Osteoblast (primary cell): ENCODE results near the gene PPM1K. TPM values are rescaled to one million over a fixed set of nuclear protein-coding genes. Genes with fewer than 3 reads are reported as not detected.

Source experiments
- DNase-seq: peaks from one replicate; pipeline ENCODE4 v3.0.0; 2011; ENCODE audit warnings: low spot score, mixed read lengths; ENCODE audit not compliant: insufficient read length; ENCODE audit errors: missing footprints
- H2AFZ ChIP-seq: 2 replicates; pipeline ENCODE4 v1.6.0; 2011; ENCODE audit warnings: mild to moderate bottlenecking, low read length
- H3K27ac ChIP-seq: 2 replicates; pipeline ENCODE4 v1.5.1; 2011; ENCODE audit warnings: mild to moderate bottlenecking, low read depth, low read length, moderate library complexity
- H3K27me3 ChIP-seq: 2 replicates; pipeline ENCODE4 v1.6.0; 2012; ENCODE audit warnings: mild to moderate bottlenecking, control low read depth, inconsistent platforms, low read length, moderate library complexity; ENCODE audit not compliant: insufficient read depth
- H3K36me3 ChIP-seq: 2 replicates; pipeline ENCODE4 v1.5.1; 2011; ENCODE audit warnings: mild to moderate bottlenecking, low read length, control low read depth, moderate library complexity; ENCODE audit not compliant: insufficient read depth
- H3K4me1 ChIP-seq: 2 replicates; pipeline ENCODE4 v1.5.1; 2011; ENCODE audit warnings: mild to moderate bottlenecking, low read length, control low read depth, moderate library complexity; ENCODE audit not compliant: insufficient read depth
- H3K4me2 ChIP-seq: 2 replicates; pipeline ENCODE4 v1.6.0; 2011; ENCODE audit warnings: mild to moderate bottlenecking, low read length; ENCODE audit not compliant: insufficient read depth
- H3K4me3 ChIP-seq: fragments of 200-600 bp; sonication (generic); 3 replicates; pipeline ENCODE4 v1.5.1; 2012; ENCODE audit warnings: mild to moderate bottlenecking, low read length, inconsistent platforms; ENCODE audit not compliant: insufficient read depth
- H3K79me2 ChIP-seq: 2 replicates; pipeline ENCODE4 v1.6.0; 2012; ENCODE audit warnings: mild to moderate bottlenecking, low read length, control low read depth, inconsistent platforms; ENCODE audit not compliant: insufficient read depth
- H3K9me3 ChIP-seq: 2 replicates; pipeline ENCODE4 v1.5.1; 2011; ENCODE audit warnings: low read depth, low read length, control low read depth
- H4K20me1 ChIP-seq: 2 replicates; pipeline ENCODE4 v1.6.0; 2012; ENCODE audit warnings: mild to moderate bottlenecking, low read length, control low read depth; ENCODE audit not compliant: insufficient read depth
- CTCF ChIP-seq: IDR thresholded peaks from 2 replicates; pipeline ENCODE4 v1.5.1; 2011; ENCODE audit warnings: mild to moderate bottlenecking, low read depth, low read length, moderate library complexity; ENCODE audit errors: extremely low read depth
- total RNA-seq: library from RNA; depleted of rRNA; stranded (reverse); fragments of >200 nt; gene quantifications from 2 replicates; pipeline ENCODE4 v1.2.3, GENCODE V29; 2012

Gene PPM1K
- total RNA-seq, 1 donor: 21.0 TPM

GRCh38 chr4:88242144-88242543, 42.2 kb downstream of the PPM1K start:
- DNase-seq: no peak
- Histone ChIP-seq H3K4me1 (no peaks in the 10 kb centered on the region), H3K4me3 (no peak overlapping the region), H3K27me3 (no peaks in the 10 kb centered on the region), H3K9me3 (no peaks in the 10 kb centered on the region), H3K79me2 (no peaks in the 10 kb centered on the region), H4K20me1 (no peaks in the 10 kb centered on the region), H3K4me2 (no peak overlapping the region), H3K36me3 (no peaks in the 10 kb centered on the region), H3K27ac (no peak overlapping the region), H2AFZ (no peak overlapping the region)
- no peak for TF ChIP-seq CTCF

GRCh38 chr4:88240297-88240714, 44.1 kb downstream of the PPM1K start:
- Histone ChIP-seq H3K4me2 (no peak overlapping the region), H2AFZ (no peak overlapping the region), H3K27me3 (no peaks in the 10 kb centered on the region), H3K79me2 (no peaks in the 10 kb centered on the region), H3K9me3 (no peaks in the 10 kb centered on the region), H3K4me3 (no peak overlapping the region), H3K27ac (no peak overlapping the region), H4K20me1 (no peaks in the 10 kb centered on the region), H3K36me3 (no peaks in the 10 kb centered on the region), H3K4me1 (no peaks in the 10 kb centered on the region)
- no peak for TF ChIP-seq CTCF
- DNase-seq: no peak

GRCh38 chr4:88230969-88231771, 53.2 kb downstream of the PPM1K start:
- H3K4me3 ChIP-seq: peak overlapping the region; percentile 69

More at GRCh38 chr4:88230969-88231771, 53.2 kb downstream of the PPM1K start:
- peak overlapping the region; percentile 91 for H2AFZ ChIP-seq
- no peaks in the 10 kb centered on the region for H3K4me1 ChIP-seq
- H4K20me1 ChIP-seq: no peaks in the 10 kb centered on the region
- peak overlapping the region; percentile 64 for H3K27ac ChIP-seq
- no peaks in the 10 kb centered on the region for H3K79me2 ChIP-seq
- no peak for DNase-seq
- no peaks in the 10 kb centered on the region for H3K9me3 ChIP-seq
- H3K27me3 ChIP-seq: no peaks in the 10 kb centered on the region
- no peaks in the 10 kb centered on the region for H3K36me3 ChIP-seq
- H3K4me2 ChIP-seq: peak overlapping the region; percentile 93
- no peak for TF ChIP-seq CTCF
